Endothelial cell of umbilical vein (primary cell): ENCODE data around the gene IP6K2. TPM values are rescaled to one million over a fixed set of nuclear protein-coding genes. Genes with fewer than 3 reads are reported as not detected.

Experiments
- BruUV-seq: library from RNA; stranded (reverse); fragments of 400-500 nt; replicated peaks from 2 replicates; lab custom pipeline; 2021; lab: Mats Ljungman, UMichigan
- CTCF ChIA-PET: fragments of 300-600, 350-600 bp; sonication (Branson Sonifier 250); formaldehyde crosslinking; loops from one replicate; lab custom pipeline; 2021; ENCODE audit warnings: antibody characterized with exemption, inconsistent platforms; lab: Charles Lee
- POLR2A ChIA-PET: fragments of 300-600, 350-600 bp; sonication (Branson Sonifier 250); formaldehyde crosslinking; loops from one replicate; lab custom pipeline; 2021; ENCODE audit warnings: antibody characterized with exemption, inconsistent platforms; lab: Charles Lee
- DNase-seq: peaks from one replicate; pipeline ENCODE4 v3.0.0-alpha.2; 2011; ENCODE audit warnings: low read depth, low spot score
- FAIRE-seq: peaks from 2 replicates; lab custom pipeline; 2011; peaks lifted over from hg19 to GRCh38; lab: Jason Lieb, UNC
- H2AFZ ChIP-seq: 2 replicates; pipeline ENCODE4 v1.6.0; 2012; ENCODE audit warnings: low read depth, low read length, control low read depth, inconsistent platforms
- H3K27ac ChIP-seq: 2 replicates; pipeline ENCODE4 v1.5.1; 2011; ENCODE audit warnings: low read depth, mild to moderate bottlenecking, control low read depth, low read length, moderate library complexity; ENCODE audit not compliant: insufficient read depth
- H3K27me3 ChIP-seq, 2 experiments: 2 replicates each; pipeline versions ENCODE4 v1.6.0 to v1.6.1; 2011; ENCODE audit warnings: low read length in 2 of 2, mixed read lengths in 1 of 2; ENCODE audit not compliant: control insufficient read depth in 2 of 2, insufficient read depth in 2 of 2
- H3K36me3 ChIP-seq, 2 experiments: 2 replicates in 1 of 2; 3 replicates in 1 of 2; pipeline ENCODE4 v1.5.1; 2011; ENCODE audit warnings: low read length in 2 of 2, mild to moderate bottlenecking in 1 of 2, moderate library complexity in 1 of 2; ENCODE audit not compliant: control insufficient read depth in 2 of 2, insufficient read depth in 2 of 2; ENCODE audit errors: extremely low read depth in 1 of 2
- H3K4me1 ChIP-seq: 3 replicates; pipeline ENCODE4 v1.5.1; 2011; ENCODE audit warnings: mild to moderate bottlenecking, low read length; ENCODE audit not compliant: control insufficient read depth, insufficient read depth; ENCODE audit errors: extremely low read depth
- H3K4me2 ChIP-seq: 2 replicates; pipeline ENCODE4 v1.6.1; 2011; ENCODE audit warnings: low read length, control low read depth, mixed read lengths; ENCODE audit not compliant: insufficient read depth
- H3K4me3 ChIP-seq, 3 experiments: fragments of 200-600 bp in 1 of 3; sonication (generic), shearing (Covaris generic) in 1 of 3; replicated peaks in 1 of 3; 2 replicates each; pipeline ENCODE4 v1.5.1; 2011 to 2016; ENCODE audit warnings: control low read depth in 3 of 3, low read length in 3 of 3, mild to moderate bottlenecking in 2 of 3, inconsistent platforms in 1 of 3, low read depth in 1 of 3, moderate library complexity in 1 of 3; ENCODE audit not compliant: insufficient read depth in 1 of 3
- H3K79me2 ChIP-seq: 2 replicates; pipeline ENCODE4 v1.6.0; 2012; ENCODE audit warnings: low read length, inconsistent platforms; ENCODE audit not compliant: control insufficient read depth, insufficient read depth
- H3K9ac ChIP-seq: replicated peaks from 2 replicates; pipeline ENCODE3; 2011; ENCODE audit warnings: low read length, control low read depth; ENCODE audit not compliant: insufficient read depth; ENCODE audit errors: extremely low read depth
- H3K9me1 ChIP-seq: replicated peaks from 3 replicates; pipeline ENCODE4 v1.6.0; 2011; ENCODE audit warnings: mild to moderate bottlenecking, low read length; ENCODE audit not compliant: control insufficient read depth, insufficient read depth; ENCODE audit errors: extremely low read depth
- H3K9me3 ChIP-seq: replicated peaks from 2 replicates; pipeline ENCODE4 v1.5.1; 2012; ENCODE audit warnings: low read length, inconsistent platforms; ENCODE audit not compliant: control insufficient read depth, insufficient read depth
- H4K20me1 ChIP-seq: replicated peaks from 2 replicates; pipeline ENCODE3; 2011; ENCODE audit warnings: mild to moderate bottlenecking, low read length; ENCODE audit not compliant: control insufficient read depth, insufficient read depth; ENCODE audit errors: extremely low read depth
- CTCF ChIP-seq, 2 donors: IDR thresholded peaks; 1 replicate in 1 of 2; 2 replicates in 1 of 2; pipeline ENCODE4 v1.5.1; 2011; ENCODE audit warnings: low read length in 2 of 2, mild to moderate bottlenecking in 2 of 2, moderate library complexity in 2 of 2, control low read depth in 1 of 2, inconsistent platforms in 1 of 2, low read depth in 1 of 2; ENCODE audit not compliant: insufficient read depth in 1 of 2; ENCODE audit errors: extremely low read depth in 1 of 2
- EZH2 ChIP-seq: IDR thresholded peaks from 2 replicates; pipeline ENCODE4 v1.6.1; 2012; ENCODE audit warnings: borderline replicate concordance, low read depth, mild to moderate bottlenecking, moderate library complexity, low read length, inconsistent platforms; ENCODE audit not compliant: severe bottlenecking
- FOS ChIP-seq: IDR thresholded peaks from 2 replicates; pipeline ENCODE4 v1.6.1; 2011; ENCODE audit warnings: mild to moderate bottlenecking, low read length, moderate library complexity, borderline replicate concordance; ENCODE audit not compliant: insufficient read depth
- GATA2 ChIP-seq: IDR thresholded peaks from 2 replicates; pipeline ENCODE4 v1.7.0; 2011; ENCODE audit warnings: low read depth, mild to moderate bottlenecking, moderate library complexity, mixed read lengths, low read length; ENCODE audit not compliant: insufficient read length, insufficient read depth
- JUN ChIP-seq: IDR thresholded peaks from 2 replicates; pipeline ENCODE4 v1.6.1; 2011; ENCODE audit warnings: borderline replicate concordance, low read depth; ENCODE audit not compliant: insufficient read length, insufficient read depth
- MAX ChIP-seq: IDR thresholded peaks from 2 replicates; pipeline ENCODE4 v1.6.1; 2011; ENCODE audit not compliant: insufficient read depth, insufficient read length
- MYC ChIP-seq: IDR thresholded peaks from one replicate; pipeline ENCODE4 v1.6.1; 2011; ENCODE audit warnings: mild to moderate bottlenecking, low read depth, low read length
- POLR2A ChIP-seq: IDR thresholded peaks from 2 replicates; pipeline ENCODE4 v1.6.1; 2012; ENCODE audit warnings: low read depth, mild to moderate bottlenecking, control low read depth, low read length
- POLR2AphosphoS5 ChIP-seq: IDR thresholded peaks from 2 replicates; pipeline ENCODE4 v1.6.1; 2012; ENCODE audit warnings: low read depth, mild to moderate bottlenecking, control low read depth, low read length, moderate library complexity; ENCODE audit not compliant: insufficient read depth
- dilution Hi-C: fragments of 300-500 bp; cut with MboI; formaldehyde crosslinking; loops from one replicate; pipeline ENCODE4 v1.15.0; 2019; ENCODE audit warnings: low sequenced_read_pairs; ENCODE audit not compliant: extremely low pct_ligation_motif_present
- intact Hi-C: fragments of 100-400 bp; cut with micrococcal nuclease; formaldehyde crosslinking; loops from one replicate; pipeline ENCODE4 v1.10.0; 2022
- polyA plus RNA-seq, 4 experiments: library from polyadenylated mRNA; depleted of rRNA in 3 of 4; stranded (reverse) in 3 of 4; unstranded in 1 of 4; fragments of >200 nt; gene quantifications; 2 replicates each; pipeline versions ENCODE4 v1.2.1 to v1.2.3, GENCODE V29; 2011 to 2012; ENCODE audit warnings: missing spikeins in 1 of 4
- total RNA-seq: library from RNA; stranded (reverse); gene quantifications from 2 replicates; pipeline ENCODE4 v1.2.3, GENCODE V29; 2021

Gene IP6K2
- total and polyA plus RNA-seq, 2 donors (not counting 3 experiments of a cell fraction or from before 2014, with no cell fraction given), result 81.8 to 143 TPM

- no peaks in the 10 kb centered on the region for H3K9me3 ChIP-seq
- ChIA-PET POLR2A (no interaction called here), CTCF (interaction anchor here (0.9 to 2.0 kb wide), 8 partner anchors 11 to 283 kb away, joined by 3 to 5 read pairs (median 3); partner anchors contain the start of genes CELSR3, IP6K2 and SLC26A6)
- H3K4me3 ChIP-seq, result no peak overlapping the region
- no peak overlapping the region for H2AFZ ChIP-seq
- H3K27ac ChIP-seq, result no peak overlapping the region
- no peaks in the 10 kb centered on the region for H4K20me1 ChIP-seq
- H3K4me1 ChIP-seq, result peaks cover 14% of the 10 kb centered on the region
- dilution Hi-C loops, result no loop called here
- no peak for TF ChIP-seq GATA2
- no peak for TF ChIP-seq POLR2AphosphoS5
- no peak for TF ChIP-seq JUN
- no peak for TF ChIP-seq POLR2A
- no peak for TF ChIP-seq FOS
- TF ChIP-seq CTCF (IDR thresholded peaks at IDR 0.05; ENCODE audit: extremely low read depth in 1 of 2, insufficient read depth in 1 of 2, low read depth in 1 of 2, low read length in 2 of 2), result no peak
- no peak for TF ChIP-seq EZH2
- no peak for TF ChIP-seq MAX
- no peak for TF ChIP-seq MYC
- H3K9ac ChIP-seq, result no peak overlapping the region
- H3K4me2 ChIP-seq, result no peak overlapping the region
- intact Hi-C loops, result loop anchor here (2.0 kb wide), 2 partner anchors 19 to 75 kb away; partner anchors contain the start of gene UQCRC1
- H3K9me1 ChIP-seq, result no peaks in the 10 kb centered on the region
- peaks cover 7 to 30% of the 10 kb centered on the region in 2 experiments for H3K36me3 ChIP-seq
- DNase-seq (no peak), FAIRE-seq (no peak)
- peaks cover 2% of the 10 kb centered on the region for H3K79me2 ChIP-seq
- no peaks in the 10 kb centered on the region for H3K27me3 ChIP-seq
- no TSS peak for BruUV-seq
Observed at GRCh38 chr3:48684054-48684349, 33.0 kb downstream of the IP6K2 start.
